ENCODE data around the gene LIPC.

LIPC gene

DNA sequence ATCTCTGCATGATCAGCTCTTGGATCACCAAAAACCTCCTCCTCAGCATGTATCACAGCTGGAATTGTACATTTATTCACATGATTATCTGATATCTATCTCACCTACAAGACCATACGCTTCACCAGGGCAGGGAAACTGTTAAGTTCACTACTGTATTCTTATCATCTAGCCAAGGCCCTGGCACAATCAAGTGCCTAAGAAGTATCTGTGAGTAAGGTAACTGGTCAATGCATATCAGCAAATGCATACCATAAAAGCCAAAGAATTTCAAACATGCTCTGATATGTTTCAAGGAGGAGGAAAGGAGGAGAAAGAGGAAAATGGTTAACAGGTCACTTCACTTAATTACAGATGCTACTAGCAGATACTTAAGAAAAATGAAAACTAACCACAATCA, 158.4 kb downstream of the LIPC start:
- H3K4me3 ChIP-seq (ENCODE audit: low read depth, low read length) = no peak overlapping the region
- DNase-seq (ENCODE audit: low read depth, low spot score) = no peak
- TF ChIP-seq, protein P1, sequence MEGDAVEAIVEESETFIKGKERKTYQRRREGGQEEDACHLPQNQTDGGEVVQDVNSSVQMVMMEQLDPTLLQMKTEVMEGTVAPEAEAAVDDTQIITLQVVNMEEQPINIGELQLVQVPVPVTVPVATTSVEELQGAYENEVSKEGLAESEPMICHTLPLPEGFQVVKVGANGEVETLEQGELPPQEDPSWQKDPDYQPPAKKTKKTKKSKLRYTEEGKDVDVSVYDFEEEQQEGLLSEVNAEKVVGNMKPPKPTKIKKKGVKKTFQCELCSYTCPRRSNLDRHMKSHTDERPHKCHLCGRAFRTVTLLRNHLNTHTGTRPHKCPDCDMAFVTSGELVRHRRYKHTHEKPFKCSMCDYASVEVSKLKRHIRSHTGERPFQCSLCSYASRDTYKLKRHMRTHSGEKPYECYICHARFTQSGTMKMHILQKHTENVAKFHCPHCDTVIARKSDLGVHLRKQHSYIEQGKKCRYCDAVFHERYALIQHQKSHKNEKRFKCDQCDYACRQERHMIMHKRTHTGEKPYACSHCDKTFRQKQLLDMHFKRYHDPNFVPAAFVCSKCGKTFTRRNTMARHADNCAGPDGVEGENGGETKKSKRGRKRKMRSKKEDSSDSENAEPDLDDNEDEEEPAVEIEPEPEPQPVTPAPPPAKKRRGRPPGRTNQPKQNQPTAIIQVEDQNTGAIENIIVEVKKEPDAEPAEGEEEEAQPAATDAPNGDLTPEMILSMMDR (IDR thresholded peaks at IDR 0.05; ENCODE audit: low read depth, low read length) = no peak
- in situ Hi-C loops (cut with HindIII; ENCODE audit: low sequenced_read_pairs) = no loop called here

DNA sequence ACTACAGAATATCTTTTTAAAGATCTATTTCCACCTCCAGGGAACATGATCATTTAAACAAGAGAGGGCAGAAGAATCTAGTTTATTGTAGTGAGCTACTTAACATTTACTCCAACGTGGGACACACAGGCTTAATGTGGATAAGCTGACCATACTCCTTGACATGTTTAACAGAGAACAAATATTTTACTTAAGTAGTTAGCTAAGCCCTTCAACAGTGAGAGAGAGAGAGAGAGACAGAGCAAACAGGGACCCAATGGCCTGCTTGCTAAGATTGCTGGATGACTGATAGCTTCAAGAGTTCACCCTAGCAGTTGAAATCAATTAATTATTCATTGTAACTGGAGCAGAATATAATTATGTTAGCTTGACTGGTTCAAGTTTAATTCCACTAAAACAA, 159.1 kb downstream of the LIPC start:
- TF ChIP-seq, protein P1 (IDR thresholded peaks at IDR 0.05; ENCODE audit: low read depth, low read length) = no peak
- no peak overlapping the region for H3K4me3 ChIP-seq (ENCODE audit: low read depth, low read length)
- DNase-seq (ENCODE audit: low read depth, low spot score) = no peak
- in situ Hi-C loops (cut with HindIII; ENCODE audit: low sequenced_read_pairs) = no loop called here

DNA sequence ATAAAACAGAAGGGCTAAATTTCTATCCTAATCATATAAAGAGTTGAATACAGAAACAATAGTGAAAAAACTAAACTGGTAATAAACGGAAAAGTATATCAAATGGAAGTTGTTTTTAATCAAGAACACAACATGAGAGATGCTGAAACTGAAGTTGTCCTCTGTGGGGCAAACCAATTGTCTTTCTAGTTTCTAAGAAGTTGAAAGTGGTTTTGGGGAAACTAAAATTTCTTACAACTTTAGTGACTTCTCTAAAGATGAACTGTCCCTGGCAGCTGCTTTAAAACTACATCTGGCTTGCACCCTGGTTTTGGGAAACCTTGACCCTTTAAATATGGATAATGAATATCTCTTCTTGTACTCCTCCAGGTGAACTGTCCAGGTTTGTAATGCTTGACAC, 162.1 kb downstream of the LIPC start:
- DNase-seq (ENCODE audit: low read depth, low spot score) = no peak
- TF ChIP-seq, protein P1 (IDR thresholded peaks at IDR 0.05; ENCODE audit: low read depth, low read length) = no peak
- no peak overlapping the region for H3K4me3 ChIP-seq (ENCODE audit: low read depth, low read length)
- in situ Hi-C loops (cut with HindIII; ENCODE audit: low sequenced_read_pairs) = no loop called here

DNA sequence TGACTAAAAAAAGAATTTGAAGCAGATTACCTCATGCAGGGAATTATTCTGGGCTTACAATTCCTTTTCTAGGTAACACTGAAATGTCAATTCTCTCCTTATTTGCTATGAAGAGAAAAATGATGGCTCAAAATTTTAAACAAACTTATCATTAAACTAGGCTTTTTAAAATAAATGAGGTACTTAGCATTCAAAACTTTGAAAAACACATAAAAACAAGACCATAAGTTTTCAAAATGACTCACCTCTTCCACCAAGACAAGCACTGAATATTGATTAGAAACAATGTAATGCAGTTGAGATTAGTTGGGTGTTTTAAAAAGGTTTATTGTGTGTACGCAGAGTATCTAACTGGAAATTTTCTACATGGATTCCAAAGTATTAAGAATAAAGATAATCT, 163.1 kb downstream of the LIPC start:
- in situ Hi-C loops (cut with HindIII; ENCODE audit: low sequenced_read_pairs) = no loop called here
- no peak overlapping the region for H3K4me3 ChIP-seq (ENCODE audit: low read depth, low read length)
- TF ChIP-seq, protein P1 (IDR thresholded peaks at IDR 0.05; ENCODE audit: low read depth, low read length) = no peak
- no peak for DNase-seq (ENCODE audit: low read depth, low spot score)

DNA sequence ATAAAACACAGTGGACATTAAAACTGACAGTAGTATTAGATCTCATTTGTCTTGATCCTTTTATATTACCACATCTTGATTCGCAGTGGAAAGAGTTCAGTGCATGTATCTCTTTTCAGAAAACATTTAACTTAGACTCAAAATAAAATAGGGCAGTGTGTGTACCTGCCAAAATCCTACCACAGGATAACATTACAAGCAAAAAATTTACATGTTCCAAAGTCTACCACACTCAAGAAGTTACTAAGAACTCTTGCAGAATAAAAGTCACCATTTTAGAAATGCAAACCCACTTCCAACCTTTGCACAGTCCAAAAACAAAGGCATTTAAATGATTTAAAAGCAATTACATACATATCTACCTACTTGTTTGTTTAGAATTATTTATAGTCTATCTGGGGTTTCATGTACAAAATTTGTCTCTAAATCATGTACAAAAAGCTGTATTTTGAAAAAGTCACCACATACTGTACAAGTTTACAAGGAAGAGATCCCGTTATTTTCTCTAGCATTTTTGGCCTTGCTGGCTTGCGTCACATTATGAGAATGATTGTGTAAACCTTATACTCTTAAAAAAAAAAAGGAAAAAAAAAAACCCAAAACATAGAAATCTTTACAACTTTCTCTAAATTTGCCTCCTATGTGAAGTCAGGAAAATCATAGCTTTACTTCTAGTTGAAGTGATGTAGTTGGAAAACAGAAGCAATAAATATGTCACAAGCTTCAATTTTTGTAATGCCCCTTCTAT, 163.9 kb downstream of the LIPC start:
- H3K4me3 ChIP-seq (ENCODE audit: low read depth, low read length) = no peak overlapping the region
- TF ChIP-seq, protein P1 (IDR thresholded peaks at IDR 0.05; ENCODE audit: low read depth, low read length) = no peak
- in situ Hi-C loops (cut with HindIII; ENCODE audit: low sequenced_read_pairs) = no loop called here
- DNase-seq (ENCODE audit: low read depth, low spot score) = no peak

DNA sequence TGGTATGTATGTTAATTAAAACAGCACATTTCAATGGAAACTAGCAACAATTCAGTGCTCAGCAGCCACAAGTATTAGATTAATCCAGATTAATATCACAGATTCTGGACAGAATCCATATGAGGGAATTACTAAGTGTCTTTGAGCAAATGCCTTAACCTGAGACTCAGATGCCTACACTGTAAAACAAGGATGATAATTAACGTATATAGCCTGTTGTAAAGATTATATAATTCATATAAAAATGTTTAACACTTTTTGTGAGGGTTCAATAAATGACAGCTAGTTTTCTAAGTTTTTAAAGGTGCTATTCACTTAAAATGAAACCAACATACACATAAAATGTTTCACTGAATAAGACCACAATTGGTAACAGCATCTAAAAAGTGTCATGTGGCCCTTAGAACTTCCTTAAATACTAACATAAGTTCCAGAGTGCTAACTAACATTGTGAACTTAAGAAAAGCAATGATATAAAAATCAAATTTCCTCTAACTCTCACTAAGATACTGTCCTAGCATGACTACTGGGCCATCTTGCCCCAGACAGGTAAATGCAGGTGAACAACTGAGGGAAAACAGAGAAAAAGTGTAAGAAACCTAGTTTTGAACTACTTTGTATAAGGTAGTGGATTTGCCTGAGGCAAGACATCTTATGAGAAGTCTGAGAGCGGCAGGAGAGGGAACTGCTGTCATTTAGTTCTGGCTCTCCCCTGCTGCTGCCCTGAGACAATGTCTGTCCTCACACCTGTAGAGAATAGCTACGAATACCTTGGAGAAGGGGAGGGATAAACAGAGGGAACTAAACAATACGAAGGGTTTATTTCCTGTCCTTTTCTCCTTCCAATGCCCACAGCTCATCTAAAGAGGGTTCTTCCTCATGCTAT, 166.4 kb downstream of the LIPC start:
- in situ Hi-C loops (cut with HindIII; ENCODE audit: low sequenced_read_pairs) = no loop called here
- TF ChIP-seq, protein P1 (IDR thresholded peaks at IDR 0.05; ENCODE audit: low read depth, low read length) = no peak
- DNase-seq (ENCODE audit: low read depth, low spot score) = no peak
- H3K4me3 ChIP-seq (ENCODE audit: low read depth, low read length) = no peak overlapping the region
